ENCODE measurements around the gene ATP11A.

GRCh38 chr13:112918746-112919145, 228.9 kb downstream of the ATP11A start:
- no peak for TF ChIP-seq GATA2 (IDR thresholded peaks at IDR 0.05; ENCODE audit: low read depth, low read length)
- no peak for TF ChIP-seq GATA3 (IDR thresholded peaks at IDR 0.05; ENCODE audit: low read depth, low read length)
